Thyroid gland (tissue), 4 donors: ENCODE results near the gene PPP2R2C. TPM values are rescaled to one million over a fixed set of nuclear protein-coding genes. Genes with fewer than 3 reads are reported as not detected.

Experiments used
- DNase-seq, 2 donors: peaks; one replicate each; pipeline ENCODE4 v3.0.0-alpha.2; 2019
- H3K27ac ChIP-seq, 3 donors: fragments of 200-600 bp; sonication (generic); 1 replicate in 2 of 3; 2 replicates in 1 of 3; pipeline ENCODE4 v1.5.1; 2016 to 2019; ENCODE audit warnings: mild to moderate bottlenecking in 1 of 3, moderate library complexity in 1 of 3
- H3K27me3 ChIP-seq: fragments of 200-600 bp; sonication (generic); one replicate; pipeline ENCODE4 v1.5.1; 2019
- H3K36me3 ChIP-seq, 2 donors: fragments of 200-600 bp; sonication (generic); one replicate each; pipeline ENCODE4 v1.5.1; 2016 to 2019
- H3K4me1 ChIP-seq, 2 donors: fragments of 200-600 bp; sonication (generic); one replicate each; pipeline ENCODE4 v1.5.1; 2017 to 2019
- H3K4me3 ChIP-seq, 3 donors: fragments of 200-600 bp; sonication (generic); replicated peaks in 1 of 3; 1 replicate in 2 of 3; 2 replicates in 1 of 3; pipeline ENCODE4 v1.5.1; 2016; ENCODE audit warnings: mild to moderate bottlenecking in 1 of 3
- H3K9me3 ChIP-seq: fragments of 200-600 bp; sonication (generic); one replicate; pipeline ENCODE4 v1.5.1; 2017
- CTCF ChIP-seq, 6 experiments: fragments of 200-600 bp in 3 of 6; fragments of 450-650 bp in 3 of 6; sonication (generic) in 3 of 6; IDR thresholded peaks; one replicate each; pipeline ENCODE4 v1.5.1; 2016 to 2019; ENCODE audit warnings: antibody characterized with exemption in 6 of 6, mild to moderate bottlenecking in 2 of 6, inconsistent platforms in 1 of 6, moderate library complexity in 1 of 6
- POLR2A ChIP-seq, 2 donors: fragments of 450-650 bp; IDR thresholded peaks; one replicate each; pipeline ENCODE4 v1.6.1; 2017; ENCODE audit warnings: antibody characterized with exemption in 2 of 2, mild to moderate bottlenecking in 2 of 2, moderate library complexity in 1 of 2
- WGBS, 2 donors: methylation state at CpG; one replicate each; pipeline ENCODE4 v1.1.5; 2017; 5-methylcytosine and 5-hydroxymethylcytosine counted together
- intact Hi-C: fragments of 100-400 bp; cut with DNase I; formaldehyde crosslinking; loops from one replicate; pipeline ENCODE4 v1.15.1; 2023
- total RNA-seq, 4 donors: library from RNA; depleted of rRNA; stranded (reverse); fragments of >200 nt; gene quantifications; one replicate each; pipeline ENCODE4 v1.2.3, GENCODE V29; 2016

PPP2R2C gene
- total RNA-seq, 4 donors from 2014 or later = 0.15 to 1.5 (median 0.33) TPM; not detected in 1

GRCh38 chr4:6333301-6334202 lies 138.9 kb downstream of the PPP2R2C start:
- 82 to 88% methylated on average over 19 of the region's 19 CpGs for WGBS, 2 donors
- intact Hi-C loops = loop anchor here (5.0 kb wide), 1 partner anchor 336 kb away; no protein-coding TSS in a partner anchor
- H3K27me3 ChIP-seq = no peaks in the 10 kb centered on the region

GRCh38 chr4:6332669-6333050 lies 139.8 kb downstream of the PPP2R2C start:
- no peaks in the 10 kb centered on the region for H3K27me3 ChIP-seq

More at GRCh38 chr4:6333301-6334202, 138.9 kb downstream of the PPP2R2C start:
- Histone ChIP-seq H3K27ac (no peak overlapping the region), H3K9me3 (no peaks in the 10 kb centered on the region), H3K4me3 (no peak overlapping the region), H3K36me3 (no peaks in the 10 kb centered on the region), H3K4me1 (no peaks in the 10 kb centered on the region)
- TF ChIP-seq CTCF (IDR thresholded peaks at IDR 0.05) (peak in 2 of 6 experiments; percentile 11 to 12), POLR2A (IDR thresholded peaks at IDR 0.05) (no peak)
- DNase-seq = no peak

GRCh38 chr4:6332042-6332668 lies 140.3 kb downstream of the PPP2R2C start:
- H3K27me3 ChIP-seq = no peaks in the 10 kb centered on the region
- peak in 5 of 6 experiments; percentile 20 to 72 (median 46) for TF ChIP-seq CTCF (IDR thresholded peaks at IDR 0.05)
- no peak for TF ChIP-seq POLR2A (IDR thresholded peaks at IDR 0.05)
- H3K4me3 ChIP-seq = no peak overlapping the region
- WGBS, 2 donors = 47% methylated on average over 13 to 18 of the region's 18 CpGs
- no peaks in the 10 kb centered on the region for H3K4me1 ChIP-seq
- intact Hi-C loops = loop anchor here (5.0 kb wide), 1 partner anchor 335 kb away; no protein-coding TSS in a partner anchor
- no peak overlapping the region for H3K27ac ChIP-seq
- no peaks in the 10 kb centered on the region for H3K9me3 ChIP-seq
- peak; percentile 14 to 32 for DNase-seq
- H3K36me3 ChIP-seq = no peaks in the 10 kb centered on the region

More at GRCh38 chr4:6332669-6333050, 139.8 kb downstream of the PPP2R2C start:
- no peak overlapping the region for H3K4me3 ChIP-seq
- no peak for DNase-seq
- no peak overlapping the region for H3K27ac ChIP-seq
- intact Hi-C loops = loop anchor here (5.0 kb wide), 1 partner anchor 335 kb away; no protein-coding TSS in a partner anchor
- H3K36me3 ChIP-seq = no peaks in the 10 kb centered on the region
- 75 to 80% methylated on average over 6 of the region's 6 CpGs for WGBS, 2 donors
- H3K4me1 ChIP-seq = no peaks in the 10 kb centered on the region
- H3K9me3 ChIP-seq = no peaks in the 10 kb centered on the region
- no peak for TF ChIP-seq POLR2A (IDR thresholded peaks at IDR 0.05)
- TF ChIP-seq CTCF (IDR thresholded peaks at IDR 0.05) = no peak

GRCh38 chr4:6331468-6331867 lies 140.9 kb downstream of the PPP2R2C start:
- H3K36me3 ChIP-seq = no peaks in the 10 kb centered on the region
- H3K9me3 ChIP-seq = no peaks in the 10 kb centered on the region
- WGBS, 2 donors = 89 to 93% methylated on average over 6 of the region's 6 CpGs
- no peak for TF ChIP-seq CTCF (IDR thresholded peaks at IDR 0.05)
- no peak for TF ChIP-seq POLR2A (IDR thresholded peaks at IDR 0.05)
- no peak for DNase-seq
- intact Hi-C loops = loop anchor here (5.0 kb wide), 1 partner anchor 334 kb away; no protein-coding TSS in a partner anchor
- no peak overlapping the region for H3K4me3 ChIP-seq
- H3K27ac ChIP-seq = no peak overlapping the region
- no peaks in the 10 kb centered on the region for H3K27me3 ChIP-seq
- no peaks in the 10 kb centered on the region for H3K4me1 ChIP-seq
